ENCODE measurements around the gene ADH6.

The ADH6 gene

GRCh38 chr4:99210789-99211188 is 8.3 kb downstream of the ADH6 start:
- no peaks in the 10 kb centered on the region for H4K20me1 ChIP-seq (ENCODE audit: insufficient read depth, low read length)
- no peaks in the 10 kb centered on the region for H3K36me3 ChIP-seq (ENCODE audit: insufficient read depth, low read length)
- no peaks in the 10 kb centered on the region for H3K9me3 ChIP-seq (ENCODE audit: insufficient read depth, low read length, severe bottlenecking)
- H3K9ac ChIP-seq (ENCODE audit: low read depth, low read length), result no peak overlapping the region
- no peak overlapping the region for H3K4me3 ChIP-seq (ENCODE audit: low read depth in 1 of 2, low read length in 2 of 2)
- no peak overlapping the region for H3K4me2 ChIP-seq (ENCODE audit: insufficient read depth, low read length)
- no peak for DNase-seq
- H2AFZ ChIP-seq (ENCODE audit: low read depth, low read length), result no peak overlapping the region
- H3K79me2 ChIP-seq (ENCODE audit: insufficient read depth, low read length), result no peaks in the 10 kb centered on the region
- H3K27me3 ChIP-seq (ENCODE audit: insufficient read depth, low read length, poor library complexity), result no peaks in the 10 kb centered on the region
- H3K27ac ChIP-seq (ENCODE audit: low read length), result no peak overlapping the region
- no peak for ATAC-seq (ENCODE audit: insufficient read depth, low read depth)
- H3K4me1 ChIP-seq (ENCODE audit: insufficient read depth, low read length), result no peaks in the 10 kb centered on the region
- TF ChIP-seq, protein P1, sequence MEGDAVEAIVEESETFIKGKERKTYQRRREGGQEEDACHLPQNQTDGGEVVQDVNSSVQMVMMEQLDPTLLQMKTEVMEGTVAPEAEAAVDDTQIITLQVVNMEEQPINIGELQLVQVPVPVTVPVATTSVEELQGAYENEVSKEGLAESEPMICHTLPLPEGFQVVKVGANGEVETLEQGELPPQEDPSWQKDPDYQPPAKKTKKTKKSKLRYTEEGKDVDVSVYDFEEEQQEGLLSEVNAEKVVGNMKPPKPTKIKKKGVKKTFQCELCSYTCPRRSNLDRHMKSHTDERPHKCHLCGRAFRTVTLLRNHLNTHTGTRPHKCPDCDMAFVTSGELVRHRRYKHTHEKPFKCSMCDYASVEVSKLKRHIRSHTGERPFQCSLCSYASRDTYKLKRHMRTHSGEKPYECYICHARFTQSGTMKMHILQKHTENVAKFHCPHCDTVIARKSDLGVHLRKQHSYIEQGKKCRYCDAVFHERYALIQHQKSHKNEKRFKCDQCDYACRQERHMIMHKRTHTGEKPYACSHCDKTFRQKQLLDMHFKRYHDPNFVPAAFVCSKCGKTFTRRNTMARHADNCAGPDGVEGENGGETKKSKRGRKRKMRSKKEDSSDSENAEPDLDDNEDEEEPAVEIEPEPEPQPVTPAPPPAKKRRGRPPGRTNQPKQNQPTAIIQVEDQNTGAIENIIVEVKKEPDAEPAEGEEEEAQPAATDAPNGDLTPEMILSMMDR (IDR thresholded peaks at IDR 0.05; ENCODE audit: borderline replicate concordance, extremely low read depth, low read length, poor library complexity, severe bottlenecking), result no peak
- no peak for TF ChIP-seq EZH2 (IDR thresholded peaks at IDR 0.05; ENCODE audit: borderline replicate concordance, low read depth, low read length, severe bottlenecking)

- no peak overlapping the region for H3K9ac ChIP-seq (ENCODE audit: low read depth, low read length)
- ATAC-seq (ENCODE audit: insufficient read depth, low read depth), result no peak
- no peak overlapping the region for H3K4me3 ChIP-seq (ENCODE audit: low read depth in 1 of 2, low read length in 2 of 2)
Measured at GRCh38 chr4:99209671-99210070, 9.4 kb downstream of the ADH6 start.

GRCh38 chr4:99208719-99209075 is 10.3 kb downstream of the ADH6 start:
- H4K20me1 ChIP-seq (ENCODE audit: insufficient read depth, low read length), result no peaks in the 10 kb centered on the region
- ATAC-seq (ENCODE audit: insufficient read depth, low read depth), result no peak
- no peak overlapping the region for H3K4me3 ChIP-seq (ENCODE audit: low read depth in 1 of 2, low read length in 2 of 2)
- no peak overlapping the region for H3K4me2 ChIP-seq (ENCODE audit: insufficient read depth, low read length)
- no peak for DNase-seq
- H3K9ac ChIP-seq (ENCODE audit: low read depth, low read length), result no peak overlapping the region
- H2AFZ ChIP-seq (ENCODE audit: low read depth, low read length), result no peak overlapping the region
- H3K4me1 ChIP-seq (ENCODE audit: insufficient read depth, low read length), result no peaks in the 10 kb centered on the region
- no peaks in the 10 kb centered on the region for H3K79me2 ChIP-seq (ENCODE audit: insufficient read depth, low read length)
- H3K36me3 ChIP-seq (ENCODE audit: insufficient read depth, low read length), result no peaks in the 10 kb centered on the region
- TF ChIP-seq, protein P1 (IDR thresholded peaks at IDR 0.05; ENCODE audit: borderline replicate concordance, extremely low read depth, low read length, poor library complexity, severe bottlenecking), result no peak
- no peak for TF ChIP-seq EZH2 (IDR thresholded peaks at IDR 0.05; ENCODE audit: borderline replicate concordance, low read depth, low read length, severe bottlenecking)
- no peaks in the 10 kb centered on the region for H3K9me3 ChIP-seq (ENCODE audit: insufficient read depth, low read length, severe bottlenecking)
- H3K27ac ChIP-seq (ENCODE audit: low read length), result no peak overlapping the region
- no peaks in the 10 kb centered on the region for H3K27me3 ChIP-seq (ENCODE audit: insufficient read depth, low read length, poor library complexity)

More at GRCh38 chr4:99209671-99210070, 9.4 kb downstream of the ADH6 start:
- Histone ChIP-seq H3K4me2 (ENCODE audit: insufficient read depth, low read length) (no peak overlapping the region), H3K27me3 (ENCODE audit: insufficient read depth, low read length, poor library complexity) (no peaks in the 10 kb centered on the region), H4K20me1 (ENCODE audit: insufficient read depth, low read length) (no peaks in the 10 kb centered on the region), H2AFZ (ENCODE audit: low read depth, low read length) (no peak overlapping the region), H3K79me2 (ENCODE audit: insufficient read depth, low read length) (no peaks in the 10 kb centered on the region), H3K27ac (ENCODE audit: low read length) (no peak overlapping the region), H3K4me1 (ENCODE audit: insufficient read depth, low read length) (no peaks in the 10 kb centered on the region), H3K36me3 (ENCODE audit: insufficient read depth, low read length) (no peaks in the 10 kb centered on the region), H3K9me3 (ENCODE audit: insufficient read depth, low read length, severe bottlenecking) (no peaks in the 10 kb centered on the region)
- TF ChIP-seq, protein P1 (IDR thresholded peaks at IDR 0.05; ENCODE audit: borderline replicate concordance, extremely low read depth, low read length, poor library complexity, severe bottlenecking), result no peak
- TF ChIP-seq EZH2 (IDR thresholded peaks at IDR 0.05; ENCODE audit: borderline replicate concordance, low read depth, low read length, severe bottlenecking), result no peak
- no peak for DNase-seq
